ENCODE results near the gene BRINP1. TPM values are rescaled to one million over a fixed set of nuclear protein-coding genes. Genes with fewer than 3 reads are reported as not detected.

The BRINP1 gene
- total and polyA plus RNA-seq, 2 donors (not counting 1 experiment from before 2014, with no cell fraction given), result not detected

GRCh38 chr9:119370816-119371215, 1.6 kb upstream of the BRINP1 start:
- H3K4me3 Mint-ChIP-seq, result no peak overlapping the region
- TF ChIP-seq EZH2 (IDR thresholded peaks at IDR 0.05; ENCODE audit: borderline replicate concordance, insufficient read depth, low read depth, low read length, poor library complexity, severe bottlenecking) (no peak), CTCF (IDR thresholded peaks at IDR 0.05) (no peak)
- WGBS (ENCODE audit: insufficient coverage), result 28% methylated on average over 8 of the region's 8 CpGs

GRCh38 chr9:119369680-119370366, 588 bp upstream of the BRINP1 start:
- DNase-seq, result no peak
- ChIA-PET POLR2A (no interaction called here), CTCF (no interaction called here)
- Histone ChIP-seq H3K79me2 (ENCODE audit: control insufficient read depth, insufficient read depth, low read length) (no peaks in the 10 kb centered on the region), H3K9ac (ENCODE audit: low read length) (no peak overlapping the region), H3K9me3 (ENCODE audit: control extremely low read depth in 1 of 3, control insufficient read depth in 2 of 3, insufficient read depth in 1 of 3, low read length in 2 of 3) (peaks cover 0 to 11% (median 0%) of the 10 kb centered on the region in 3 donors), H3K4me1 (ENCODE audit: control insufficient read depth in 2 of 2, insufficient read depth in 2 of 2, low read length in 2 of 2) (no peaks in the 10 kb centered on the region), H3K36me3 (replicated peaks in 1 of 2; ENCODE audit: control extremely low read depth in 1 of 2, control insufficient read depth in 1 of 2, extremely low read depth in 1 of 2, insufficient read depth in 2 of 2, low read length in 1 of 2) (no peaks in the 10 kb centered on the region), H3K27me3 (replicated peaks in 1 of 4; ENCODE audit: control extremely low read depth in 1 of 4, control insufficient read depth in 3 of 4, insufficient read depth in 4 of 4, low read length in 3 of 4) (peaks cover 0 to 35% (median 20%) of the 10 kb centered on the region in 4 experiments), H3K4me3 (ENCODE audit: control extremely low read depth in 1 of 5, extremely low read depth in 1 of 5, insufficient read depth in 1 of 5, low read depth in 2 of 5, low read length in 4 of 5) (no peak overlapping the region), H3K27ac (ENCODE audit: low read length in 2 of 2) (no peak overlapping the region), H3K4me2 (replicated peaks; ENCODE audit: low read depth, low read length, poor library complexity, severe bottlenecking) (no peak overlapping the region), H4K20me1 (ENCODE audit: control insufficient read depth, insufficient read depth, low read length, poor library complexity, severe bottlenecking) (no peaks in the 10 kb centered on the region), H2AFZ (ENCODE audit: insufficient read depth, low read depth, low read length, poor library complexity, severe bottlenecking) (no peak overlapping the region)
- ATAC-seq (ENCODE audit: low read depth), result no peak
- intact Hi-C loops (cut with micrococcal nuclease), result no loop called here
- Mint-ChIP-seq H3K27me3 (peaks cover 44% of the 10 kb centered on the region), H3K9me3 (ENCODE audit: insufficient read depth) (peaks cover 3% of the 10 kb centered on the region), H3K4me1 (peaks cover 4% of the 10 kb centered on the region), H3K27ac (no peak overlapping the region), H3K4me3 (no peak overlapping the region)
- WGBS (ENCODE audit: insufficient coverage), result 23% methylated on average over 29 of the region's 32 CpGs
- TF ChIP-seq EZH2 (IDR thresholded peaks at IDR 0.05; ENCODE audit: borderline replicate concordance, insufficient read depth, low read depth, low read length, poor library complexity, severe bottlenecking) (no peak), CTCF (IDR thresholded peaks at IDR 0.05) (no peak)

More at GRCh38 chr9:119370816-119371215, 1.6 kb upstream of the BRINP1 start:
- Mint-ChIP-seq H3K4me1 (peaks cover 4% of the 10 kb centered on the region), H3K9me3 (ENCODE audit: insufficient read depth) (peaks cover 3% of the 10 kb centered on the region), H3K27ac (no peak overlapping the region), H3K27me3 (peaks cover 43% of the 10 kb centered on the region)
- Histone ChIP-seq H2AFZ (ENCODE audit: insufficient read depth, low read depth, low read length, poor library complexity, severe bottlenecking) (no peak overlapping the region), H3K4me2 (replicated peaks; ENCODE audit: low read depth, low read length, poor library complexity, severe bottlenecking) (no peak overlapping the region), H3K4me3 (ENCODE audit: control extremely low read depth in 1 of 5, extremely low read depth in 1 of 5, insufficient read depth in 1 of 5, low read depth in 2 of 5, low read length in 4 of 5) (no peak overlapping the region), H3K27me3 (replicated peaks in 1 of 4; ENCODE audit: control extremely low read depth in 1 of 4, control insufficient read depth in 3 of 4, insufficient read depth in 4 of 4, low read length in 3 of 4) (peaks cover 0 to 35% (median 20%) of the 10 kb centered on the region in 4 experiments), H3K79me2 (ENCODE audit: control insufficient read depth, insufficient read depth, low read length) (no peaks in the 10 kb centered on the region), H4K20me1 (ENCODE audit: control insufficient read depth, insufficient read depth, low read length, poor library complexity, severe bottlenecking) (no peaks in the 10 kb centered on the region), H3K9ac (ENCODE audit: low read length) (no peak overlapping the region), H3K4me1 (ENCODE audit: control insufficient read depth in 2 of 2, insufficient read depth in 2 of 2, low read length in 2 of 2) (no peaks in the 10 kb centered on the region), H3K36me3 (replicated peaks in 1 of 2; ENCODE audit: control extremely low read depth in 1 of 2, control insufficient read depth in 1 of 2, extremely low read depth in 1 of 2, insufficient read depth in 2 of 2, low read length in 1 of 2) (no peaks in the 10 kb centered on the region), H3K27ac (ENCODE audit: low read length in 2 of 2) (no peak overlapping the region), H3K9me3 (ENCODE audit: control extremely low read depth in 1 of 3, control insufficient read depth in 2 of 3, insufficient read depth in 1 of 3, low read length in 2 of 3) (peaks cover 0 to 11% (median 0%) of the 10 kb centered on the region in 3 donors)
- intact Hi-C loops (cut with micrococcal nuclease), result no loop called here
- ChIA-PET CTCF (interaction anchor here (1.1 kb wide), 1 partner anchor 11 kb away, joined by 3 read pairs; no protein-coding TSS in a partner anchor), POLR2A (no interaction called here)
- no peak for DNase-seq
- no peak for ATAC-seq (ENCODE audit: low read depth)
